TTC549 (cell line): ENCODE data around the gene GPATCH2.
A peak's percentile ranks its signal among the peaks of the same experiment; 100 is the strongest.
"Not testable (repeated sequence)": the region's sequence is repeated elsewhere in the genome, so short reads cannot be mapped to it uniquely, and the experiment has no call there.

Experiments used
- FAIRE-seq: peaks from 2 replicates; lab custom pipeline; 2012; peaks lifted over from hg19 to GRCh38; lab: Jason Lieb, UNC

The GPATCH2 gene

GRCh38 chr1:217524787-217525520 is 105.9 kb downstream of the GPATCH2 start:
- peak; percentile 66 for FAIRE-seq

- FAIRE-seq: not testable (repeated sequence)
Observed at GRCh38 chr1:217523921-217524320, 107.0 kb downstream of the GPATCH2 start.

GRCh38 chr1:217522277-217522676 is 108.6 kb downstream of the GPATCH2 start:
- no peak for FAIRE-seq

DNA sequence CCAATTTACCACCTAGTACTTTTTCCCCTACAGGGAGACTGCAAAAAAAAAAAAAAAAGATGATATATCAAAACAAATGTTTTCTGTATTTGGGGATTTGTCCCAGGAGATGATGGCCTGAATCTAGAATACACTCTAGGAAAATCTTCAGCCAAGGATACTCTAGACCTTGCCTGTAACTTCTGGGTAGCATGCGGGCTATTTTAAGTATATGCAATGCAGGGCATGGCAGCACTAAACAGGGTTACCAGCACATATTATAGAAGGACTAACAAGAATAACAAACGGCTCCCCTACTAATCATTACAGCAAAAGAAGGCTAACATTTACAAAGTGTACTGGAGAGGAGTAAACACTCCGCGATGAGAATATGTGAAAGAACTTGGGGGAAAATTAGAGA is 109.6 kb downstream of the GPATCH2 start:
- FAIRE-seq: no peak

DNA sequence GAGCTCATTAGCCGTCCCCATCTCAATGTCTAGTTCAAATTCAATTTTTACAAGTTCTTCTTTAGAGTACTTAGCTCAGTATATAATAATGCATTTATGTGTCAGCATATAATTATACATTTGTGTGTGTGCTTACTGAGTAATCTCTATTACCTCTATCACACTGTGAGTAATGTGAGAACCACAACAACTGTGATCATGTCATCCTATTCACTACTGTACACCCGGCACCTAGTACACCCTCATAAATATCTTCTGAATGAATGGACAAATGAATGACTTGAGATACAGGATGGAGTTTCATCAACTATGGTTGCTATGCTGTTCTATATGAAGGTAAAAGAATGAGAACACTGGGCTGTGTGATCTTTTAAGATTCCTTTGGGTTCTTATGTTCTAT is 124.0 kb downstream of the GPATCH2 start:
- peak; percentile 5 for FAIRE-seq

DNA sequence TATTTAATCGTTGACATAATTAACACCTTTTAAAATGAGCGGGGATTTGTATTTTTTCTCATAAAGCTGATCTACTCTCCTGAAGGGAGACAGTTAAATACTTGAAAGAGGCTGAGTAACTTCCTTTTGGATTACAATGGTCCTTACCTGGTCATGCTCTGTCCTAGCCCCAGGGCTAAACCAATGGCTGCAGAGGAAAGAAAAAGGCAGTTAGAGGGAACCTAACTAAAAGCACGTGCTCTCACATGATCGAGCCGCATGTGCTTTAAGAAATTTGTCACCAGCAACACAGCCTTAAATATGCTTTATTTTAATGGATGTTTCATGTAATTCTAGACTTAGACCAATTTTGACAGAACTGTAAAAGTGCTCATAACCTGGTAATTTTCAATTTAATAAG is 132.7 kb downstream of the GPATCH2 start:
- no peak for FAIRE-seq

DNA sequence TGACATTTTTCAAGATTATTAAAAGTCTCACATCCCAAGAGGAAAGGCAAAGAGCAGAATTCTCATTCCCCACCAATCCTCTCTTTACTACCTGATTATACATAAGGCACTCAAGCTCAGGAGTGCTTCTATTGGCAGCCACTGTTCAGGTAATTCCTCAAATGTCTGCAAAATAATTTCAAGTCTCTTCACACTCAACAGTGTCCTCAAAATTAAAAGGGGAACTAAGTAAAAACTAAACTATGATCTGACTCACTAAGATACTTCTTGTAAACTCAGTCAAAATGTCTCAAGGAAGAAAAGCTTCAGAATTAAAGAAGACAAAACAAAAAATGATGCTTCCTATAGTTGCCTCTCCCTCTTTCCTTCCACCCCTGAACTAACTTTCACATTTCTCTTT is 135.6 kb downstream of the GPATCH2 start:
- FAIRE-seq: no peak

DNA sequence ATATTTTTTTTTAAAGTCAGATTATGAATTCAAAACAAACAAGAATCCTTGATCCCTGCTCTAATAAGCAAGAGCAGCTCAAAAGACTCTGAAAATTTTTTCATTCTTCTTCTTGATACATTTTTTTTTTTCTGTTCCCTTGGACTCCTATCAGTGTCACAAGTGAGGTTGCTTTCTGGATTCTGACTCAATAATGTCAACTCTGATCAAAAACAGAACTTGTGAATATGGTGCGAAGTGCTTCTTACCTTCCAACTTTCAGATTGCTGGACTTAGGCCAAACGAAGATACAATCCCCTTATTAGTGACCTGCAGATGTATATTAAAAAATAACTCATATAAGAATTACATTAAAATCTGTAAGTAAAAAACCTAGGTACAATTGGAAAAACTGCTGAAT is 136.1 kb downstream of the GPATCH2 start:
- FAIRE-seq: no peak

GRCh38 chr1:217493290-217493689 is 137.6 kb downstream of the GPATCH2 start:
- no peak for FAIRE-seq

GRCh38 chr1:217484871-217485270 is 146.0 kb downstream of the GPATCH2 start:
- peak; percentile 42 for FAIRE-seq

- FAIRE-seq: no peak
Observed at GRCh38 chr1:217482356-217483102, 148.4 kb downstream of the GPATCH2 start.

- FAIRE-seq: no peak
Observed at GRCh38 chr1:217478450-217478849, 152.4 kb downstream of the GPATCH2 start.

- no peak for FAIRE-seq
Observed at GRCh38 chr1:217472915-217473314, 158.0 kb downstream of the GPATCH2 start.

GRCh38 chr1:217471403-217471802 is 159.5 kb downstream of the GPATCH2 start:
- no peak for FAIRE-seq

- no peak for FAIRE-seq
Observed at GRCh38 chr1:217469983-217470382, 160.9 kb downstream of the GPATCH2 start.

GRCh38 chr1:217465102-217465501 is 165.8 kb downstream of the GPATCH2 start:
- FAIRE-seq: peak; percentile 92

DNA sequence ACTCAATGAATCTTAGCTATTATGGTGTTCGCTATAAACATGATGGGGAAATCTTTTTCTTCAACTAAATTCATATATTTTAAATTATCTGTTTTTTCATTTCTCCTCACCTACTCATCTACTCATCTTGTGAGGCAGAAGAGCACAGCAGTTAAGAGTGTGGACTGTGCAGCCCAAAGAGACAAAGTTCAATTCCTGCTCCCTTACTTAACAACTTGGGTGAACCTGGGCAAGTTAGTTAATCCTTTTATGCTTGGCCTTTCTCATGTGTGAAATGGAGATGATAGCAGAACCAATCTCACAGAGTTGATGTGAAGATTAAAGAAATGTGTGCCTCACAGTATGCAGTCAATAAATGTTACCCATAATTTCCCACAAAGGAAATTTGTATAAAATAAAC is 168.2 kb downstream of the GPATCH2 start:
- no peak for FAIRE-seq

GRCh38 chr1:217462159-217462558 is 168.7 kb downstream of the GPATCH2 start:
- FAIRE-seq: peak; percentile 54

- no peak for FAIRE-seq
Observed at GRCh38 chr1:217457016-217457415, 173.9 kb downstream of the GPATCH2 start.

DNA sequence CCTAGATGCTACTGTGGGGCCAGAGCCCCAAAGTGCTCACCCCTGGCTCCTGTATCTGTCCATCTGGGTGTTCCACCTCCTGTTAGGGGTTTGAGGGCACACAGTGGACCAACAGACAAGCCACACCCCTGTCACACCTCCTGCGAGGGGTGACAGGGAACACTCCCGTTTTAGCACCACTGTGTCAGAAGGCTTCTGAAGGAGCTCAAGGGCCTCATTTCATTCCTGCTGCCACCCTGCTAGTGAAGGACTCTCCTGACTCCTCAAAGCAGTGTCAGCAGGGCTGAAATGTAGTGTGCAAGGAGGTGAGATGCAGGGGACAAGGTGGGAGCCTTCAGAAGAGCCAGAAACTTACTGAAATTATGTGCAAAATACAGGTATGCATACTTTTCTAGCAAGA is 174.6 kb downstream of the GPATCH2 start:
- FAIRE-seq: no peak

GRCh38 chr1:217453816-217454215 is 177.1 kb downstream of the GPATCH2 start:
- no peak for FAIRE-seq

DNA sequence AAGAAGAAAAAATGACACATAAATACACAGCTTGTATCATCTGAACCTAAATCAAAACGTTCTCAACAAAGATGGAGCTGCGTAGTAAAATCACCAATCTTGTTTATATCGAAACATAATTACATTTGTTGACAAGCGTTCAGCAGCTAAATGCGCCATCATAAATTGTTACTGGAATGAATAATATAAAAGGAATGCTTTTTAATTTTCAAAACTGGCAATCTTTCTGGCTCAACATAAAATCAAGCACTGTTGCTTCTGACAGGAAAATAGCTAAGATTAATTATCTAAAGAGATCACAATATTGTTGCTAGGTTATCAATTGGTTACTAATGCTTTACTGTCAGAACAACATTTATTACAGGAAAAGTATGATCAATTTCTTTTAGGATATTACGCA is 181.5 kb downstream of the GPATCH2 start:
- FAIRE-seq: no peak

DNA sequence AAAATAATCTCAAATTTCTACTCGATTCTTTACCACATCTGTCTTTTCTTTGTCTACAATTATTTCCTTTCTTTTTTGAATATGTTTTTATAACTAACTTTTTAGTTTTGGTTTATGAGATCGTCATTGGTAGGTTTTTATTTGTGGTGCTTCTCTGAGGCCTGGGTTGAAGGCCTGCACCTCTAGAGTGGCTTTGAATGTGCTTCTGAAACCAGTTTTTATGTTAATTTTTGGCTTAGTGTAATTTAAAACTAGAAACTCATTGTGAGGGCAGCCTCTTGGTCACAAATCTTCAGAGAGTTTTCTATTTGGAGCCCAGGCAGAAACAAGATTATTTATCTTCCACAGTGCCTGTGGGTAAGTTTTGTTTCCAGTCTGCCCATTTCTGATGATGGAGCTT is 187.0 kb downstream of the GPATCH2 start:
- FAIRE-seq: peak; percentile 55

DNA sequence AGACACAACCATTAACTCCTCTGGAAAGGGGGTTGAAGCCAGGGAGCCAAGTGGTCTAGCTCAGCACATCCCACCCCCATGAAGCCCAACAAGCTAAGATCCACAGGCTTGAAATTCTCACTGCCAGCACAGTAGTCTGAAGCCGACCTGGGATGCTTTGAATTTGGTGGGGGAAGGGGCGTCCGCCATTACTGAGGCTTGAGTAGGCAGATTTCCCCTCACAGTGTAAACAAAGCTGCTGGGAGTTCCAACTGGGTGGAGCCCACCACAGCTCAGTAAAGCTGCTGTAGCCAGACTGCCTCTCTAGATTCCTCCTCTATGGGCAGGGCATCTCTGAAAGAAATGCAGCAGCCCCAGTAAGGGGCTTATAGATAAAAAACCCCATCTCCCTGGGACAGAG is 193.5 kb downstream of the GPATCH2 start:
- no peak for FAIRE-seq
